GM21367 (cell line): ENCODE data around the gene ARHGAP30.

Experiments
- ATAC-seq: cut with Tn5 transposase; IDR thresholded peaks from one replicate; pipeline ENCODE4 v1.9.1; 2021; ENCODE audit not compliant: unreplicated experiment

The ARHGAP30 gene

GRCh38 chr1:161013488-161014230, 56.0 kb downstream of the ARHGAP30 start:
- peak; percentile 70 for ATAC-seq

GRCh38 chr1:161013131-161013487, 56.6 kb downstream of the ARHGAP30 start:
- peak; percentile 23 for ATAC-seq

GRCh38 chr1:161012420-161012819, 57.3 kb downstream of the ARHGAP30 start:
- ATAC-seq: no peak

GRCh38 chr1:161009602-161010211, 60.0 kb downstream of the ARHGAP30 start:
- no peak for ATAC-seq

DNA sequence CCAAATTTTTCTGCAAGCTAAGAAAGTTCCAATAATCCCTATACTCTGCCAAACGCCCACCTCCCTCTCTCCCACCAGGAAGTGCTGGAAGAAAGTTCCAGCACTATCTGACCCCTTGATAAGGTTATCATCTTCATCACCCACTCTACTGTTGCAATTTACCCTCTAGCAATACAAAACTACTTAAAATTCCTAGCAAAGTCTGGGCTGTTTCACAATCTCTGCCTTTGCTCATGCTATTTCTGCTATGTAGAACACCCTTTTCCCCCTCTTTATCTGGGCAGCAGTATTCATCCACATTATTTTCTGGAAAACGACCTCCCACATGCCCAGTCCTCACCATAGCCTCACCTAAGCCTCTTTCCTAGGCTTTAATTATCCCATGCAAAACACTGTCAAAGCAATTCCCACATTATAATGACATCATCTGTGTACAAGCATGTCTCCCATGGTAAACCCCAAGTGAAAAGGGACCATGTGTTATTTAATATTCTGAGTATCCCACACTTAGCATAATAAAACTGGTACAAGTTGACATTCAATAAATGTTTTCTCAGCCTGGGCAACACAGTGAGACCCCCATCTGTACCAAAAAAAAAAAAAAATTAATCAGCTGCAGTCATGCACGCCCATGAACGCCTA, 60.7 kb downstream of the ARHGAP30 start:
- ATAC-seq: no peak

DNA sequence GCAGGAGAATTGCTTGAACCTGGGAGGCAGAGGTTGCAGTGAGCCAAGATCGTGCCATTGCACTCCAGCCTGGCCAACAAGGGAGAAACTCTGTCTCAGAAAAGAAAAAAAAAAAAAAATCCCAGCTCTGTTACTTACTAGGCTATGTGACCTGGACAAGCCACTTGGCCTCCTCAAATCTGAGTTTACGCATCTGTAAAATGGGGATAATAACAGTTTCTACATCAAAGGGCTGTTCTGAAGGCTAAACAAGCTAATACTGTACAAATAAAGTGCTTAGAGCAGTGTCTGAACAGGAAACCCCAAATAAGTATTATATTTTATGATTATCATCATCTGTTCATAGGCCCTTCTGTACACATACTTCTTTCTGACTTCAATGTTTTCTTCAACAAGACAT, 62.3 kb downstream of the ARHGAP30 start:
- ATAC-seq: no peak

- ATAC-seq: no peak
Measured at GRCh38 chr1:161006563-161006962, 63.1 kb downstream of the ARHGAP30 start.

- no peak for ATAC-seq
Measured at GRCh38 chr1:161001525-161001924, 68.2 kb downstream of the ARHGAP30 start.

- no peak for ATAC-seq
Measured at GRCh38 chr1:161000736-161001480, 68.8 kb downstream of the ARHGAP30 start.

DNA sequence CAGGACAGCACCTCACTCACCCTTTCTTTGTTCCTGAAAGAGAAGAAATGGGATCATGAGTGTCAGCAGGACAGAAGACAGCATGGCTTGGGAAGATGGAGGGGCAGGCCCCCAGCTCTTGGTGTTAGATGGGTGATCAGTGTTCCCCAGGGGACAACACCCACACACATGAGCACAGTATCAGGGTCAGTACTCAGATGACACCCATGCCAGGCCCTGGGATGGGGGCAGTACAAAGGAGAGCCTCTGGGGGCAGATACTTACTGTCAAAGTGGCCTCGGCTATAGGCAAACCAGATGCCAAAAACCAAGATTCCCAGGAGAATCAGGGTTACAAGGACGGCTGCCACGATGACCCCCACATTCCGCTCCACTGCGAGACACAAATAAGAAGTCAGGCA, 70.3 kb downstream of the ARHGAP30 start:
- no peak for ATAC-seq

DNA sequence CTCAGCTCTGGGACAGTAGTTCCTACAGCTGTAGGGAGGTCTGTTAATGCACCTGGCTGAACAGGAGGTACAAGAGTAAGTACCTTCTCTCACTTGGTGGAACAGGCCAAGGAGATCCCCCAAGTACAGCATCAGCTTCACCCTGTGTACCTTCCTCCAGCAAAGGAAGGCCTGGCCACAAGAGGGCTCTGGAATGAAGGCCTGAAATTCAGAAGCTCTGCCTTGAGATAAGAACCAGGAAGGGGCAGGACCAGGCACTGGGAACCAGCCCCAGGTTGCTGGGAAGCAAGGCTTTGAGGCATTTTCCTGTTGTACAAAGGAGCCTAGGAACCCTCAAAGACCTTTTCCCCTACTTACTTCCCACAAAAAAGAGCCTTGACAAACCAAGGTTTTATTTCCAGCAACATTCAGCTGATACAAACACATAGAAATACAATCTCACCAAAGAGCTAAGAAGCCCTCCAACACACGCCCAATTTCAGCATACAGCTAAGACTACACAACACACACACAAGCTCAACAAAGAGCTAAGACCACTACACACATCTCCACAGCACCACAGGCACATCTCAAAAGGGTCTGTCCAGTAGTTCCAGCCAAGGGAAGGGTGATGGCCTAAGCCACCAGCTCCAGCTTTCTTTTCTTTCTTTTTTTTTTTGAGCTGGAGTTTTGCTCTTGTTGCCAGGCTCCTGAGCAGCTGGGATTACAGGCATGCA, 72.2 kb downstream of the ARHGAP30 start:
- no peak for ATAC-seq
